Measurements from ENCODE around the gene ZSCAN31.
"Not testable (repeated sequence)": the region's sequence is repeated elsewhere in the genome, so short reads cannot be mapped to it uniquely, and the experiment has no call there.

ZSCAN31 gene

DNA sequence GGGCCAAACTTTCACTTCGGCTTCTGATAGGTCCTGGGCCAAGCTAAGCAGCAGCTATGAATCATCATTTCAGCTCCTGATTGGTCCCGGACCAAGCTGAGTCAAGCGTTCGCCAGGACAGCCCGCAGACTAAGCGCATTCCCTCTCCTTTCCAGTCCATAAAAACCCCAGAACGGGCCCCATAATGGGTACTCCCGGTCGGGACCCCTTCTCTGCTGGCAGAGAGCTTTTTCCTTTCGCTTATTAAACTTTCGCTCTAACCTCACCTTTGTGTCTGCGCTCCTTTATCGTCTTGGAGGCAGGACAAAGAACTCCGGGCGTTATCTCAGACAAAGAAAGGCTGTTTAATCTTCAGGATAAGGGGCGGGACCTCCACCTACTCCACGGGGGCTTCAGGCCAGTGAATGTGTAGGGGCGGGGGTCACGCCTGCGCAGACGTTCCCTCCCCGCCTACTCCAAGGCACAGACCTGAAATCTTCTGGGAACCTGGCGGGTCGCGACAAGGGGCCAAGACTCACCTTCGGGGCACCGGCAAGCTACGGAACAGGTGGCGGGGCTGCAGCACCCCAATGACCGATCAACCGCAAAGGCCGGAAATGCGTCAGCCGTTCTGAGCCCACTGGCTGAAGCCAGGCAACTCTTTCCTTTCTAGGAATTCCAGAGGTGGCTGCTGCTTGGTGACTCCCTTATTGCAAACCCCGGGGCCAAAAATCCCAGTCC, at the start of gene ZSCAN31:
ZSCAN31 (minus strand) TSS at position 585 of the 720 bp plus-strand sequence. CDS start 6,465 bp downstream, outside the sequence.
- peak; percentile 94 for DNase-seq (ENCODE audit: low spot score)

DNA sequence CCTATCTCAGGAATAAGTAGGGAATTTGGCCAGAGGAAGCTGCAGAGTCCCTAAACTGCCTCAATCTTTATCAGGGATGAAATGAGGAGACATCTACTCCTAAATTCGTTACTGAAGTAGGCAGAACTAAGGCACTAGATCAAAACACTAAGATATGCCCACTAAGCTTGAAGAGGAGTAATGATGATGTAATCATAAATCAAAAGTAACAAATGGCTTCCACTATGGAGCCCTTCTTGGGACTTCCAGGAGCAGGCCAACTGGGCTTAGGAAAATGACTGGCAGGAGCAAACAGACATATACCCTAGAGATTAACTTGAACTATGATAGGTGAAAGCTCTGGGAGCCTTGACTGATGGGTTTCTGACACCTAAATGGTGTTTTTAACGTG, 48.2 kb upstream of the ZSCAN31 start:
- DNase-seq (ENCODE audit: low spot score) = no peak

DNA sequence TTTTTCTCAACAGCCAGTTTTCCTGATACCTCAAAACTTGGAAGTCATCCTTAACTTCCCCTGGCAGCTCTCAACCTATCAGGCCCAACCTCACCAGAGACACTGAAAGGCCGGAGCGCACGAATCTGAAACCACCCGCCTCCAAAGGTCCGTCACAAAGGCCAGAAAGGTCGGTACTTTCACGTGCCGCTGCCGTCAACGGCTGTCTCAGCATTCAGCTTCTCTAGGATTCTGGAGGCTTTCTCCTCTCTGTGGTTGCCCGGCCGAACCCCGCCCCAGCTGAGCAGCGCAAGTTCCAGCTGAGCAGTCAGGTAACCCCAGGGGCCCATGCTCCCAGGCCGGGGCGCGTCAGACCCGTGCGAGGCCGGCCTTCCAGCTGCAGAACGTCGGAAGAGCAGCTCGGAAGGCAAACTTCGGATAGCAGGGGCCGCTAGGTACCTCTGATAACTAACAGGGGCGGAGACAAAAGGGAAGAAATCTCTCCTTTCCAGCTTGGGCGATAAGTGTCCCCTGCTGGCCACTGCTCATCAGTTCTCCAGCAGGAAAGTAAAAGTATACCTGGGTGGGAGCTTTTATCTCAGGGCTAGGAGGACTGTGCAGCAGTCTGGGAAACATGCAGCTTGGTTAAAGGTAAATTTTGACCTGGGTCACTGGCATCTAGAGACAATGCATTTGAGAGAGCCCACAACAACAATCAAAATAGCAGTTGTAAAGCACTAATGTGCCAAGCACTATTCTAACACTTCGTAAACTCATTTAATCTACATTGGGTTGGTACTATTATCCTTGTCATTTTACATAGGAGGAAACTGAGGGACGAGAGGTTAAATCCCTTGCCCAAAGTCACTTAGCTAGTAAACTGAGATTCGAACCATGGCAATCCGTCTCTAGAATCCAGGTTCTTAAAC, 47.5 kb upstream of the ZSCAN31 start:
- peak; percentile 10 for DNase-seq (ENCODE audit: low spot score)

DNA sequence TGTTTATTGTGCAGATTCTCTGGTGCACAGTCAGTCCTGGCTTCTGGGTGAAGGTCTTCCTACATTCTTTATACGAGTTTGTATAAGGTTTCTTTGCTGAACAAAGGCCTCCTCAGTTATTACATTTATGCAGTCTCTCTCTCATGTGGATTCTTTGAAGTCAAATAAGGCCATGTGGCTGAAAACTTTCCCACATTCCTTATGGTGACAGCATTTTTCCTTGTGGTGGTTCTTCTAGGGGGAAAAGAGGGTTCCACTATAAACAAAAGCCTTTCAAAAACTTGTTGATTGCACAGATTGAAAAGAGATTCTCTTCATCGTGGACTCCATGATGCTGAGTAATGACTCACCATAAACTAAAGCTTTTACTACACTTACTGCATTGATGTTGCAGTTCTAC, 44.4 kb upstream of the ZSCAN31 start:
- no peak for DNase-seq (ENCODE audit: low spot score)

DNA sequence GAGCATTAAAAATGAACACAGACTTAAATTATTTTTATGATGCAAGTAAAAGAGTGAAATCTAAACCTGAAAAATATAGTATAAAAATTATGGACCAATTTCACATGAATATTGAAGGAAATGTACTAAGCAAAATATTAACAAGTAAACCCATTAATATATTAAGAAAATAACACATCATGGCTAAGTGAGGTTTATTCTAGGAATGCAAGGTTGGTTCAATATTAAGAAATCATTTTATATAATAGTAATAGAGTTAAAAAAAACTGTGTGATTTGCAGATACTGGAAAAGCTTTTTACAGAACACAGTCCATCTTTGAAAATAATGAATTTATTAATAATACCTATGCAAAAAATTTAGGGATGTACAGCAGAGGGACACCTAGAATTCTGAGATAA, 42.7 kb upstream of the ZSCAN31 start:
- no peak for DNase-seq (ENCODE audit: low spot score)

DNA sequence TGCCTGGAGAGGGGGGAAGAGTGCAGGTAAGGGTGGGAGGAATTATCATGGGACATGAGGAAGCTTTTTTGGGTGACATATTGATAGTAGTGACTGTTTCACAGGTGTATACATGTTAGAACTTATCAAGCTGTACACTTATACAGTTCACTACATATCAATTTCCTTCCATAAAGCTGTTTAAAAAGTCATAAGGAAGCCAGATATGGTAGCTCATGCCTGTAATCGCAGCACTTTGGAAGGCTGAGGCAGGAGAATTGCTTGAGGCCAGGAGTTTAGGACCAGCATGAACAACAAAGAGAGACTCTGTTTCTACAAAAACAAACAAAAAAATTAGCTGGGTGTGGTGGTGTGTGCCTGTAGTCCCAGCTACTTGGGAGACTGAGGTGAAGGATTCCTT, 41.9 kb upstream of the ZSCAN31 start:
- no peak for DNase-seq (ENCODE audit: low spot score)

DNA sequence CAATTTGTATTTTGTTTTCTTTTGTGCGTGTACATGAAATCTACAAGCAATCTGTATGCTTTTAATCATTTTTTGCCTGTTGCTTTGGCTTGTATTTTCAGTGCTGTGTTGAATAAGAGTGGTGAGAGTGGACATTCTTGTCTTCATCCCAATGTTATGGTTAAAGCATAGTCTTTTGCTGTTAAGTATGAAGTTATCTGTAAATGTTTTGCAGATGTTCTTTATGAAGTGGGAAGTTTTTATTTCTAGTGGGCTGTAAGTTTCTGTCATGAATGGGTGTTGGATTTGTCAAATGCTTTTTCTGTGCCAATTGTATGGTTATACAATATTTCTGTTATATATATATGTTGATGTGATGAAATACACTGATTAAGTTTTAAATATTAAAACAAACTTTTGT, 38.0 kb upstream of the ZSCAN31 start:
- DNase-seq (ENCODE audit: low spot score) = no peak

DNA sequence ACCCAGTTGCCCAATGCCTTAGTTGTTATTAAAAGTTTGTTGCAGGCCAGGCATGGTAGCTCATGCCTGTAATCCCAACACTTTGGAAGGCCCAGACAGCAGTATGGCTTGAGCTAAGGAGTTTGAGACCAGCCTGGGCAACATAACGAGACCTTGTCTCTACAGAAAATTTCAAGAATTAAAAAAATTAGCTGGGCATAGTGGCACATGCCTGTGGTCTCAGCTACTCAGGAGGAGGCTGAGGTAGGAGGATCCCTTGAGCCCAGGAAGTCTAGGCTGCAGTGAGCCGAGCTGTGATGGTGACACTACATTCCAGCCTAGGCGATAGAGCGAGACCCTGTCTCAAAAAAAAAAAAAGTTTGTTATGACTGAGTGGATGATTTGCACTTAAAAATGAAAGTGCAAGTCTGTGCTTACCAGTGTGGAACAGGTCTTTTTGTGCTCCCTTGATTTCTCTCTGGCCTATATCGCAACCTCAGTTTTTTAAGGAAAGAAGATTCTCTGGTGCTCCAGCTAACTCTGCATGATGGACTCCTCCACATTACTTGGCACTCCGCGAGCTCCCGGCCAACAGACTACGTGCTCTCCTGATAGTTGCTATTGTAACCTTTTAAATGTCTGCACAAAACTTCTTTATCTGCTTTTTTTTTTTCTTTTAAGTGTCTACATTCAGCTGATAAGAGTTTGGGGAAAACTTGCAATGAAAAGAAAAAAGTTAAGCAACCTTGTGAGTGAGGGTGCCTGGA, 35.9 kb upstream of the ZSCAN31 start:
- no peak for DNase-seq (ENCODE audit: low spot score)

DNA sequence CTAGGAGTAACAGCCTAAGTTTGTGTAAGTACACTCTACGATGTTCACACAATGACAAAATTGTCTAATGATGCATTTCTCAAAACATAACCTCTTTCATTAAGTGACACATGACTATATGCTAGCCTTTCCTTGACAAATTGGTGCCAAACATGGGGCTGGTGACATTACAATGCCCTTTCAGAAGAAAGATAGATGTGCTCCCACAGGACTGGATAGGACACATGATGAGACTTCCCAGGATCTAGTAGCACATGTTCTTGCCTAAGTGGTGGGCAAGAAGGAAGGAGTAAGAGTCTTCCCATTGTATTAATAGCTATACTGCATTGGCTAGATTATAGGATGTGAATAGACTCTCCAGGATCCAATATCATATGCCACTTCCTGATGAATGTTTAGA, 35.3 kb upstream of the ZSCAN31 start:
- no peak for DNase-seq (ENCODE audit: low spot score)

DNA sequence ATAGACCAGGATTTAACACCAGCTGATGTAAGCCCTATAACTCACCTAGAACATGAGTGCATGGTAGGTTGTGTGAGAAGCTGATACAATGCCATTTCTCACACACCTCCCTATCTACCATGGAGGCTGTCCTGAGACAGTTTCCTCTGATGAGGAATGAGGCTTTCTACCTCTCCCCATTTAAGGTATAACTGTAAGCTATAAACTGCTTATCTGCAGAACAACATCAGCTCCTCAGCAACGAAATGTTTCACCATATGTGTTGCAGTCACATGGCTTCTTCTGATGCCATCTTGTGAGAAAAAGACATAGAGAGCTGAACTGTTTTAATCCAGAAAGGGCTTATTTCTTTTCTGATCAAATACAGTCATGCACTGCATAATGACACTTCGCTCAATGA, 34.5 kb upstream of the ZSCAN31 start:
- DNase-seq (ENCODE audit: low spot score) = no peak

DNA sequence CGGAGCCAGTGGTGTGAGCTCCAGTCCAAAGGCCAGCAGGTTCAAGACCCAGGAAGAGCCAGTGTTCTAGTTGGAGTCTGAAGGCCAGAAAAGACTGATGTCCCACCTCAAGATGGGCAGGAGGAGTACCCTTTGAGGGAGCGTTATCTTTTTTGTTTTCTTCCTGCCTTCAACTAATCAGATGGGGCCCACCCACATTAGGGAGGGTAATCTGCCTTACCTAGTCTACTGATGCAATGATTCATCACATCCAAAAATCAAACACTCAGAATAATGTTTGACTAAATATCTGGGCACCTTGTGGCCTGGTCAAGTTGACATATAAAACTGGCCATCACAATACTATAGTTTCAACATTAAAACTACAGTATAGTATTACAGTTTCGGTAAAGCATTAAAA, 33.5 kb upstream of the ZSCAN31 start:
- no peak for DNase-seq (ENCODE audit: low spot score)

DNA sequence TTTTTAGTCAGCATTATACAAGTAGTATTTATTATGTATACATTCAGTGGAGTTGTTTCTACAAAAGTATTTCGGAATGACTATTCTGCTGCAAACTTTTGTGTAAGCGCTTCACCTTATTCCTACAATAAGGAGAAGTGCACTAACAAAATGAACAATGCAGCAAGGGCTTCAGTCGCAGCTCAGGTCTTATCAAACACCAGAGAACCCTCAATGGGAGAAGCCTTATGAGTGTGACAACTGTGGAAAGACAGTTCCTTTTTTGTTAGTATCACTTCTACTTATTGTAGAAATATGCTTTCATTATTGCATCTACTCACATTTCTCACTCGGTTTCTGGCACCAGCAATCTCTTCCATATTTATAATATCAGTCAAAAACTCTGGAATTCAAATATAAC, 32.6 kb upstream of the ZSCAN31 start:
- DNase-seq (ENCODE audit: low spot score) = no peak

DNA sequence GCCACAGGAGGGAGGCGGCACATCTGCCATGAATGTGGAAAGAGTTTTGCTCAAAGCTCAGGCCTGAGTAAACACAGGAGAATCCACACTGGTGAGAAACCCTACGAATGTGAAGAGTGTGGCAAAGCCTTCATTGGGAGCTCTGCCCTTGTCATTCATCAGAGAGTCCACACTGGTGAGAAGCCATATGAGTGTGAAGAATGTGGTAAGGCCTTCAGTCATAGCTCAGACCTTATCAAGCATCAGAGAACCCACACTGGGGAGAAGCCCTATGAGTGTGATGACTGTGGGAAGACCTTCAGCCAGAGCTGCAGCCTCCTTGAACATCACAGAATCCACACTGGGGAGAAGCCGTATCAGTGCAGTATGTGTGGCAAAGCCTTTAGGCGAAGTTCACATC, 29.6 kb upstream of the ZSCAN31 start:
- not testable (repeated sequence) for DNase-seq (ENCODE audit: low spot score)

DNA sequence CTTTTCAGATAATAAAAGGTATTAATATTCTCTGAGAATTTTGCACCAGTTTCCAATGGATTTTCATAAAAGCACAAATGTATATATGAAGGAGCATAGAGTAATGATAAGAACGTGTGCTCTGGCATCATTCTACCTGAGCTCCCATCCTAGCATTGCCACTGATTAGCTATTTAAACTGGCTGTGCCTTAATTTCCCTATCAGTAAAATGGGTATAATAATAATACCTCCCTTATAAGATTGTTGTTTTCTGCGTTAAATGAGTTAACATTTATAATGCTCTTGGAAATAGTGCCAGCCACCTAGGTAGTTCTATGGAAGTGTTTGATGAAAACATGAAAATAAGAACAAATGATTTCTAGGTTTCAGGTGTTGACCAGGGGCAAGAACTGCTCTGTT, 25.0 kb upstream of the ZSCAN31 start:
- no peak for DNase-seq (ENCODE audit: low spot score)

DNA sequence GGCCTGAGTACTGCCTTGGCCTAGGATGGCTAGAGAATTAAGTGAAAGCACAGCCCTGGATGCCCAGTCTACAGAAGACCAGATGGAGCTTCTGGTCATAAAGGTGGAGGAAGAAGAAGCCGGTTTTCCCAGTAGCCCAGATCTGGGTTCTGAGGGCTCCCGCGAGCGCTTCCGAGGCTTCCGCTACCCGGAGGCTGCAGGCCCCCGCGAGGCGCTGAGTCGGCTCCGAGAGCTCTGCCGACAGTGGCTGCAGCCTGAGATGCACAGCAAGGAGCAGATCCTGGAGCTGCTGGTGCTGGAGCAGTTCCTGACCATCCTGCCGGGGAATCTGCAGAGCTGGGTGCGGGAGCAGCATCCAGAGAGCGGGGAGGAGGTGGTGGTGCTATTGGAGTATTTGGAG, 23.6 kb upstream of the ZSCAN31 start:
- DNase-seq (ENCODE audit: low spot score) = not testable (repeated sequence)

DNA sequence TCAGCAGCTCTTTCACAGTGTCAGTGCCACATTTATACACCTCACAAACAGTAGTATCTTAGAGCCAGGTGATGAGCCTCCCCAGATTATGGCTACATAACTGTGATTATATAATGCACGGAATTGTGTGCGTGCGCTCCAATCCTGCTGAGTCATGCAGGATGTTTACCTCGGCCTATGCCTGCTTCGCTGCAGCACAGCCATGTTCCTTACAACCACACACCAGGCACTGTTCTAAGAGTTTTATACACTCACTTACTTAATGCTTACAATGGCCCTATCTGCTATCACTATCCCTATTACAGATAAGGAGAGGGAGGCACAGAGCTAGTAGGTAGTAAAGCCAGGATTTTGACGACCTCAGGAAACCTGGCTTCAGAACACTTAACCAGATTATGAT, 21.1 kb upstream of the ZSCAN31 start:
- DNase-seq (ENCODE audit: low spot score) = no peak

DNA sequence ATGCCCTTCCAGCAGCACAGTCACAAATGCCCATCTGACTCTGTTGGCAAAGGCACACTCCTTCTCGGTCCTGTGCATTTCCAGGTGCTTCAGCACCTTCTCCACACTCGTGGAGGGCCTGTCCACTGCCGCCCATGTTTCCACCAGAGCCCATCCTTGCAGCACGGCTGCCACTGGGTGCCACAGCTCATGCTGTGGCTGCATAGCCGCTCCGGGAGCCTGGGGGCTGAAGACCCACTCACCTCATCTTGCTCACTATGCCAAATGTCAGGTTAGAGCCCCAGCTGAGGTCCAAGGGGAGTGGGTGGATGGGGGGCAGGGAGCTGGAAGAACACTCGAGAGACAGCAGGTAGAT, 20.7 kb upstream of the ZSCAN31 start:
- no peak for DNase-seq (ENCODE audit: low spot score)

DNA sequence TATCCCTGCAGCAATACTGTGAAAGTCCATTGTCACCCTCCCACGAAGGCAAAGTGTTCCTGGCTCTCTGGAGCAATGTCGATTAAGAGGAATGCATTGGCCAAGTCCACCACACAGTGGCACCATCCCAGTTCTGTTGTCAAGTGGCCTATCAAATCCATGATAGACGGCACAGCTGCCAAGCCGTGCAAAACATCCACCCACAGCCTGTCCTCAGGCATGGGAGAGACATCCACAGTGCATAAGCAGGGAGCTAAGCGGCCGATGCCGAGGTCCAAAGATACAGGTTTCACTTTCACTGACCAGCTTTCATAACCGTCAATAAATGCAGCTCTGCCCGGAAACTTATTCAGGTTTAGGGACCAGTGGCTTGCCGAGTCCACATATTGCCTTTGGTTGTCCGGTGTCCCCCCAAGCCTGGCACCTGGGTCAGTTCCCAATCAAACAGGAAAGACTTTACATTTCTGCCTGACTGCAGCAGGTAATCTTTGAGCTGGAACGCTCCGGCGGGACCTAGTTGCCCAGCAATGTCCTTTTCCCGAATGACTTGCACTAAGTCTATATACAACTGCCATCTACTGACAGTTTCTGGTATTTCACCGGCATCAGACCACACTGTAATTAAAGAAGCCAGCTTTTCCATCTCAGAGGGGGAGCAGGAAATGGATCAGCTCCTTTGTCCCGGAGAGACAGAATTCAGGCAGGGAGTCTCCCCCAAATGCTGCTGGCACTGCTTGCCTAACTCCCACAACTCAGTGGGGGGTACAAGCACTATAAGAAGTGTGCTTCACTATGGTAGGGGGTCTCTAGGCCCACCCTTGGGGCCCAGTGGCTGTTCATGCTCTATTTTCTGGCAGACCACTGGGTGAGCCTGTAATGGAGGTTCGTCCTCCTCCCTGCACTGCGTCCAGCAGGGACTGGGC, 20.1 kb upstream of the ZSCAN31 start:
- DNase-seq (ENCODE audit: low spot score) = peak; percentile 79

DNA sequence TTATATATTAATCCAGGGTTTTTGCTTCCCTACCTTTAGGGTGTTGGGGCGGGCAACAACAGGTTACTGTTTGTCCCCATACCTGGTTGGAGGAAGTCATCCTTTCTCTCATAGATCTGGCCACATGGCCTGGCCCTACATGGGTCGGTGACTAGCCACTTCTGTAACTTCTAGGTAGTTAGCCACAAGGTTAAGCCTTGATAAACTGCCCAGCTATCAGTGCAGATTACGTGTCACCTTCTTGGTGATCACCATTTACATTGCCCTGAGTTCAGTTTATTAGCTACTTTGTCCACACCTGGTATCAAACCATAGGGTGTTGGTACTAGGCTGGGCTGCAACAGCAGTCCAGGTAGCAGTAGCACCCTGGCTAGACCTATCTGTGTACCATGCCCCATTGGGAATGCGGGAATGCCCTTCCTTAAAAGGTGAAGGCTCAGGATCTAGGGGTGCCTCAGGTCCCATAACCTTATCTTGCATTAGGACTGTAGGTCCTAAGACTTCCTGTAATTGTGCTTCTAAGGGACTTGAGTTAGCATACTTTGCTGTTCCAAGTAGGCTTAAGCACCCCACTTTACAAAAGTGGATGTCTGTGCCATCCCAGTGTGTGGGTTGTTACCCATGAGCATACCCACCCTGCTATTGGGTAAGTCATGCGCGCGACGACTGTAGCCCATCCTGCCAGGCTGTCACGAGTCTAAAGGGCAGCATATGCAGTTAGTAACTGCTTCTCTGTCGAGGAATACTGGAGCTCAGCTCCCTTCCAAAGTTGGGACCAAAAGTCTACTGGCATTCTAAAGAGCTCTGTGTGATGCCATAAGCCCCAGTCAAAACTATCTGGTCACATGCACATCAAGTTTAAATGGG, 19.0 kb upstream of the ZSCAN31 start:
- no peak for DNase-seq (ENCODE audit: low spot score)

DNA sequence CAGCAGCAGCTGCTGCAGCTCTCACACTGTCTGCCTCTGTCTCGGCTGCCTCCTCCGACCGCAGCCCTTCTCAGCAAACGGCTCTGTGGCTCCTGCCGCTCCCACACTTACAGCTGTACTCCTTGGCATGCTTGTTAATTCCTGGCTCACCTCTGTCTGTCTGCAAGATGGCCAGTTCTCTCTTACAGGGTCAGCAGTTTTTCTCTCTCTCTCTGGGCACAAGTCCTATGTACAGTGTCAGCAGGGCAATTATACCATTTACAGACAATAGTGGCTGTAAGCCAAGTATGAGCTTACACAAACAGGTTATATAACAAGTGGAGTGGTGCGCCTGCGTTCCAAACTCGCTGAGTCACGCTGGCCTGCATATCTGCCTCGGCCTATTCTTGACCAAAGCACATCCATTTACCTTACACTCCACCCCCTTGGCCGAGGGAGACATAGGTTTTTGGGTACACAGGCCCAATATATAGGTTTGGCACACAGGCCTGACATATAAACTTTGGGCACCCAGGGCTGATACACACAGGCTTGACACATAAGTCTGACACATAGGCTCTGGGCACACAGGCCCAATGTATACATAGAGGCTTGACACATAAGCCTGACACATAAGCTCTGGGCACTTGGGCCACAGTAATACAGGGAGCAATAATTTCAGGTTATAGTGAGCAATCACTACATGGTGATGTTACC, 18.2 kb upstream of the ZSCAN31 start:
- DNase-seq (ENCODE audit: low spot score) = no peak
